NCI-H345 (cell line): ENCODE results near the gene GCNT3.
"Not testable (repeated sequence)": the region's sequence is repeated elsewhere in the genome, so short reads cannot be mapped to it uniquely, and the experiment has no call there.

Experiments
- DNase-seq: peaks from one replicate; lab custom pipeline; 2025; lab: John Stamatoyannopoulos, UW

The GCNT3 gene

DNA sequence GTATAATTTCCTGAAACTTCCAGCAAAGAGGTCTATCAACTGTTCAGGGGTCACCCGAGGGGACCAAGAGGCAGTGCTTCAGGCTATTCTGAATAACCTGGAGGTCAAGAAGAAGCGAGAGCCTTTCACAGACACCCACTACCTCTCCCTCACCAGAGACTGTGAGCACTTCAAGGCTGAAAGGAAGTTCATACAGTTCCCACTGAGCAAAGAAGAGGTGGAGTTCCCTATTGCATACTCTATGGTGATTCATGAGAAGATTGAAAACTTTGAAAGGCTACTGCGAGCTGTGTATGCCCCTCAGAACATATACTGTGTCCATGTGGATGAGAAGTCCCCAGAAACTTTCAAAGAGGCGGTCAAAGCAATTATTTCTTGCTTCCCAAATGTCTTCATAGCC, 6.8 kb downstream of the GCNT3 start:
- DNase-seq = no peak

GRCh38 chr15:59622289-59622688, 10.7 kb downstream of the GCNT3 start:
- DNase-seq = no peak

GRCh38 chr15:59632714-59633113, 21.1 kb downstream of the GCNT3 start:
- DNase-seq = no peak

GRCh38 chr15:59636184-59636583, 24.6 kb downstream of the GCNT3 start:
- DNase-seq = no peak

GRCh38 chr15:59637507-59637906, 25.9 kb downstream of the GCNT3 start:
- not testable (repeated sequence) for DNase-seq

DNA sequence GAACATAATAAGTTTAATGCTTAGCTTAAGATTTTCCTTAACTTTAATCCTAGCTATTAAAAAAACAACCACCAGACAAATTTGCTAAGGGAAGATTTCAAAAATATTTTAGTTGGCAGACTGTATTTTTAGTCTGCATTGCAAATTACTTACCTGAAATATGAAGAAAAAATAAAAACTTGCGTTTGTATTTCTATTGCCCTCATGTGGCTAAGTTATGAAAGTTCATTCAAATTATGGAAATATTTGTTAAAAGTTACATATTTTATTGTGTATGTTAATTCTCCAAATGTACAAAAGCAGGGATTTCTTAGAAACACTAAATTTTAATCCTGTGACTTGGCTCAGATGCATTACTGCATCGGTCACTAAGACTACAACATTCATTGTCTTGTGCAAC, 30.8 kb downstream of the GCNT3 start:
- no peak for DNase-seq

- no peak for DNase-seq
Measured at GRCh38 chr15:59644756-59645155, 33.2 kb downstream of the GCNT3 start.

DNA sequence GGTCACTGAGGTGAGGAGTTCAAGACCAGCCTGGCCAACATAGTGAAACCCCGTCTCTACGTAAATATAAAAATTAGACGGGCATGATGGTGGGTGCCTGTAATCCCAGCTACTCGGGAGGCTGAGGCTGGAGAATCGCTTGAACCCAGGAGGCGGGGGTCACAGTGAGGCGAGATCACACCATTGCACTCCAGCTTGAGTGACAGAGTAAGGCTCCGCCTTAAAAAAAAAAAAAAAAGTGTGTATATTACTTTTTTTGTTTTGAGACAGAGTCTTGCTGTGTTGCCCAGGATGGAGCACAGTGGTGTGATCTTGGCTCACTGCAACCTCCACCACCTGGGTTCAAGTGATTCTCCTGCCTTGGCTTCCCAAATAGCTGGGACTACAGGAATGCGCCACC, 34.2 kb downstream of the GCNT3 start:
- DNase-seq = not testable (repeated sequence)

GRCh38 chr15:59646277-59646676, 34.7 kb downstream of the GCNT3 start:
- no peak for DNase-seq

GRCh38 chr15:59647085-59647484, 35.5 kb downstream of the GCNT3 start:
- DNase-seq = no peak

GRCh38 chr15:59649603-59650002, 38.0 kb downstream of the GCNT3 start:
- DNase-seq = no peak

- DNase-seq = no peak
Measured at GRCh38 chr15:59654046-59654445, 42.5 kb downstream of the GCNT3 start.

GRCh38 chr15:59656897-59657634, 45.5 kb downstream of the GCNT3 start, which contains the start of gene GTF2A2:
TSS of gene GTF2A2 (minus strand) at chr15:59657515. CDS start at chr15:59652277, 5,238 bp downstream.
- DNase-seq = peak; percentile 92

- no peak for DNase-seq
Measured at GRCh38 chr15:59657635-59658125, 46.1 kb downstream of the GCNT3 start.

GRCh38 chr15:59659366-59659765, 47.8 kb downstream of the GCNT3 start:
- DNase-seq = no peak

GRCh38 chr15:59662260-59662659, 50.7 kb downstream of the GCNT3 start:
- DNase-seq = no peak

GRCh38 chr15:59668556-59668955, 57.0 kb downstream of the GCNT3 start:
- DNase-seq = no peak
